Right lobe of liver (tissue), 4 donors: ENCODE data around the gene ZBTB18.

Experiments
- POLR2A ChIP-seq: fragments of 450-650 bp; IDR thresholded peaks from one replicate; pipeline ENCODE4 v1.6.1; 2017; ENCODE audit warnings: antibody characterized with exemption, mild to moderate bottlenecking
- TF ChIP-seq, protein P1 (sequence below), 4 donors: fragments of 200-600 bp in 3 of 4; fragments of 450-650 bp in 1 of 4; IDR thresholded peaks; one replicate each; pipeline versions ENCODE4 v1.5.1 to v1.8.0; 2016 to 2022; ENCODE audit warnings: antibody characterized with exemption in 4 of 4, mild to moderate bottlenecking in 2 of 4
- donor health status: DM: no; HTN: no; CAD: no.
- donor health status: DM: no; HTN: no; CAD: no.
- donor health status: DM: no; HTN: yes; CAD: no.

DNA sequence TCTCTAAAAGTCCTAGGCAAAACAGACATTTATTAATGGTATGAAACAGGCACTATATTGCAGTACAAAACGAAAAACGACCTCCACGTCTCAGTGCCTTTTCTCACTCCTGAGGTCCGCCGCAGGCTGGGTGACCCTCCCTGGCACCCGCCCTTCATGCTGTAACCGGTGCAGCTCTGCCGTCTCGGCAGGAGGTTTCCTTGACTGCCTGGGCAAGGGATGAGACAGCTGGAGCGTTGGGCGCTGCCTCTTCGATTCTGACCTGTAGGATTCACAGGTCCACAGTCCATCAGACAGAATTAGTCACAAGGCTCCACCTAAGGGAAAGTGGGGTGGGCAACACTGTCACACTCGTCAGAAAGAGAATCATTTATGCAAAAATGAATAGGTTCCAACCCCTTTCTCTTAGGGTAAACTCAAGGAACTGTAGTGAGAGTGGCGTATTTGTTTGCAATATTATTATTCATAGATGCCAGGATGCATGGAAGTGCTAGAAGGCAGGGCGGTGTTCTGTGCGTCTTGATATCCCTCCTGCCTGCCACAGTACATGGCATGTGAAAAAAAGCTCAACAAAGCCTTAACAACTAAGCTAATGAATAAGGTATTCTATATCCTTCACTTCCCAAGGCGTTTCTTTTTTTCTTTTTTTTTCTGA, 23.5 kb upstream of the ZBTB18 start:
- TF ChIP-seq, protein P1, sequence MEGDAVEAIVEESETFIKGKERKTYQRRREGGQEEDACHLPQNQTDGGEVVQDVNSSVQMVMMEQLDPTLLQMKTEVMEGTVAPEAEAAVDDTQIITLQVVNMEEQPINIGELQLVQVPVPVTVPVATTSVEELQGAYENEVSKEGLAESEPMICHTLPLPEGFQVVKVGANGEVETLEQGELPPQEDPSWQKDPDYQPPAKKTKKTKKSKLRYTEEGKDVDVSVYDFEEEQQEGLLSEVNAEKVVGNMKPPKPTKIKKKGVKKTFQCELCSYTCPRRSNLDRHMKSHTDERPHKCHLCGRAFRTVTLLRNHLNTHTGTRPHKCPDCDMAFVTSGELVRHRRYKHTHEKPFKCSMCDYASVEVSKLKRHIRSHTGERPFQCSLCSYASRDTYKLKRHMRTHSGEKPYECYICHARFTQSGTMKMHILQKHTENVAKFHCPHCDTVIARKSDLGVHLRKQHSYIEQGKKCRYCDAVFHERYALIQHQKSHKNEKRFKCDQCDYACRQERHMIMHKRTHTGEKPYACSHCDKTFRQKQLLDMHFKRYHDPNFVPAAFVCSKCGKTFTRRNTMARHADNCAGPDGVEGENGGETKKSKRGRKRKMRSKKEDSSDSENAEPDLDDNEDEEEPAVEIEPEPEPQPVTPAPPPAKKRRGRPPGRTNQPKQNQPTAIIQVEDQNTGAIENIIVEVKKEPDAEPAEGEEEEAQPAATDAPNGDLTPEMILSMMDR (IDR thresholded peaks at IDR 0.05): no peak
- TF ChIP-seq POLR2A: no peak
